Neutrophil (primary cell): ENCODE measurements around the gene CABLES1.

Source experiments
- H3K27ac ChIP-seq: fragments of 200-600 bp; sonication (generic); 2 replicates; pipeline ENCODE4 v1.5.1; 2016; ENCODE audit warnings: mild to moderate bottlenecking, moderate library complexity
- H3K27me3 ChIP-seq: fragments of 200-600 bp; sonication (generic); 2 replicates; pipeline ENCODE4 v1.6.0; 2016; ENCODE audit warnings: mild to moderate bottlenecking
- H3K36me3 ChIP-seq: fragments of 200-600 bp; sonication (generic); 2 replicates; pipeline ENCODE4 v1.5.1; 2017
- H3K4me1 ChIP-seq, 2 experiments: fragments of 200-600 bp in 1 of 2; sonication (generic) in 1 of 2; 1 replicate in 1 of 2; 2 replicates in 1 of 2; pipeline versions ENCODE4 v1.5.1 to v1.6.1; 2013 to 2016; ENCODE audit warnings: low read depth in 1 of 2, low read length in 1 of 2, mild to moderate bottlenecking in 1 of 2, moderate library complexity in 1 of 2; ENCODE audit not compliant: control insufficient read depth in 1 of 2, insufficient read depth in 1 of 2
- H3K4me3 ChIP-seq, 2 experiments: fragments of 200-600 bp in 1 of 2; sonication (generic) in 1 of 2; 1 replicate in 1 of 2; 2 replicates in 1 of 2; pipeline ENCODE4 v1.5.1; 2013 to 2016; ENCODE audit warnings: low read depth in 1 of 2, low read length in 1 of 2, mild to moderate bottlenecking in 1 of 2, moderate library complexity in 1 of 2
- H3K9me3 ChIP-seq: fragments of 200-600 bp; sonication (generic); 2 replicates; pipeline ENCODE4 v1.5.1; 2016
- TF ChIP-seq, protein P1 (sequence below): fragments of 200-600 bp; sonication (generic); IDR thresholded peaks from 2 replicates; pipeline ENCODE4 v1.5.1; 2016; ENCODE audit warnings: antibody characterized with exemption

The CABLES1 gene

GRCh38 chr18:23259701-23260681, 124.7 kb downstream of the CABLES1 start:
- TF ChIP-seq, protein P1, sequence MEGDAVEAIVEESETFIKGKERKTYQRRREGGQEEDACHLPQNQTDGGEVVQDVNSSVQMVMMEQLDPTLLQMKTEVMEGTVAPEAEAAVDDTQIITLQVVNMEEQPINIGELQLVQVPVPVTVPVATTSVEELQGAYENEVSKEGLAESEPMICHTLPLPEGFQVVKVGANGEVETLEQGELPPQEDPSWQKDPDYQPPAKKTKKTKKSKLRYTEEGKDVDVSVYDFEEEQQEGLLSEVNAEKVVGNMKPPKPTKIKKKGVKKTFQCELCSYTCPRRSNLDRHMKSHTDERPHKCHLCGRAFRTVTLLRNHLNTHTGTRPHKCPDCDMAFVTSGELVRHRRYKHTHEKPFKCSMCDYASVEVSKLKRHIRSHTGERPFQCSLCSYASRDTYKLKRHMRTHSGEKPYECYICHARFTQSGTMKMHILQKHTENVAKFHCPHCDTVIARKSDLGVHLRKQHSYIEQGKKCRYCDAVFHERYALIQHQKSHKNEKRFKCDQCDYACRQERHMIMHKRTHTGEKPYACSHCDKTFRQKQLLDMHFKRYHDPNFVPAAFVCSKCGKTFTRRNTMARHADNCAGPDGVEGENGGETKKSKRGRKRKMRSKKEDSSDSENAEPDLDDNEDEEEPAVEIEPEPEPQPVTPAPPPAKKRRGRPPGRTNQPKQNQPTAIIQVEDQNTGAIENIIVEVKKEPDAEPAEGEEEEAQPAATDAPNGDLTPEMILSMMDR: no peak
- Histone ChIP-seq H3K36me3 (no peaks in the 10 kb centered on the region), H3K27me3 (peaks cover 26% of the 10 kb centered on the region), H3K4me3 (peak overlapping the region in 1 of 2 experiments; percentile 42), H3K9me3 (no peaks in the 10 kb centered on the region), H3K27ac (peak overlapping the region; percentile 8), H3K4me1 (peaks cover 13 to 21% of the 10 kb centered on the region in 2 experiments)

DNA sequence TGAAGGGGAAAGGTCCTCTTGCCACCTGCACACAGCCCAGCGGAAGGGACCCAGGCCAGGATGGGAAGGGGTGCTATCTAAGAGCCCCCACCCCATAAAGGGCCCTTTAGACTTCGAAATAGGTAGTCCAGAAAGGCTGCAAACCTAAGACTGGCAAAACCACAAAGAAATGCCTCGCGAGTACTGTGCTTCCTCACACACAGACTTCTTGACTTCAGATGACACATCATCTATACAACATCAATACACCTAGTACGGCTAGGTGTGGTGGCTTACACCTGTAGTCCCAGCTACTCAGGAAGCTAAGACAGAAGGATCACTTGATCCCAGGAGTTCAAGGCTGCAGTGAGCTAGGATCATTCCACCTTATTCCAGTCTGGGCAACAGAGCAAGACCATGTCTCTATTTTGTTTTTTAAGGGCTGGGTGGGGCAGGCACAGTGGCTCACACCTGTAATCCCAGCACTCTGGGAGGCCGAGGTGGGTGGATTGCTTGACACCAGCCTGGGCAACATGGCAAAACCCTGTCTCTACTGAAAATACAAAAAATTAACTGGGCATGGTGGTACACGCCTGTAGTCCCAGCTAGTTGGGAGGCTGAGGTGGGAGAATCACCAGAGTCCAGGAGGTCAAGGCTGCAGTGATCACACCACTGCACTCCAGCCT, 125.8 kb downstream of the CABLES1 start:
- peaks cover 26% of the 10 kb centered on the region for H3K27me3 ChIP-seq
- TF ChIP-seq, protein P1: no peak
- H3K4me3 ChIP-seq: no peak overlapping the region
- no peak overlapping the region for H3K27ac ChIP-seq
- H3K9me3 ChIP-seq: no peaks in the 10 kb centered on the region
- no peaks in the 10 kb centered on the region for H3K36me3 ChIP-seq
- peaks cover 13 to 21% of the 10 kb centered on the region in 2 experiments for H3K4me1 ChIP-seq

- H3K27ac ChIP-seq: no peak overlapping the region
- H3K36me3 ChIP-seq: no peaks in the 10 kb centered on the region
- H3K4me3 ChIP-seq: no peak overlapping the region
- H3K27me3 ChIP-seq: peaks cover 18% of the 10 kb centered on the region
- H3K4me1 ChIP-seq: peaks cover 13 to 17% of the 10 kb centered on the region in 2 experiments
- TF ChIP-seq, protein P1: no peak
- no peaks in the 10 kb centered on the region for H3K9me3 ChIP-seq
These were observed 128.4 kb downstream of the CABLES1 start for GRCh38 chr18:23263551-23264235.

GRCh38 chr18:23265682-23266399, 130.6 kb downstream of the CABLES1 start:
- Histone ChIP-seq H3K27me3 (peaks cover 5% of the 10 kb centered on the region), H3K27ac (no peak overlapping the region), H3K36me3 (no peaks in the 10 kb centered on the region), H3K4me1 (no peaks in the 10 kb centered on the region), H3K4me3 (no peak overlapping the region), H3K9me3 (peaks cover 3% of the 10 kb centered on the region)
- TF ChIP-seq, protein P1: no peak
